IPS DF 4.7 (cell line): ENCODE data around the gene CACNA2D3.
A peak's percentile ranks its signal among the peaks of the same experiment; 100 is the strongest.

Experiments
- DNase-seq: peaks from one replicate; pipeline ENCODE4 v3.0.0-alpha.2; 2013; ENCODE audit warnings: low spot score; ENCODE audit errors: extremely low read depth

Gene CACNA2D3

GRCh38 chr3:54663501-54664011, 541.2 kb downstream of the CACNA2D3 start:
- DNase-seq, result no peak

- no peak for DNase-seq
Observed at GRCh38 chr3:54665016-54665600, 542.8 kb downstream of the CACNA2D3 start.

GRCh38 chr3:54668236-54668635, 545.9 kb downstream of the CACNA2D3 start:
- no peak for DNase-seq

- DNase-seq, result peak; percentile 11
Observed at GRCh38 chr3:54670201-54671000, 548.0 kb downstream of the CACNA2D3 start.

- DNase-seq, result no peak
Observed at GRCh38 chr3:54671511-54671910, 549.2 kb downstream of the CACNA2D3 start.

GRCh38 chr3:54676087-54676486, 553.7 kb downstream of the CACNA2D3 start:
- DNase-seq, result no peak

GRCh38 chr3:54681706-54682105, 559.4 kb downstream of the CACNA2D3 start:
- no peak for DNase-seq

- DNase-seq, result no peak
Observed at GRCh38 chr3:54685213-54685612, 562.9 kb downstream of the CACNA2D3 start.

GRCh38 chr3:54691289-54691771, 569.0 kb downstream of the CACNA2D3 start:
- DNase-seq, result no peak

- no peak for DNase-seq
Observed at GRCh38 chr3:54696313-54696712, 574.0 kb downstream of the CACNA2D3 start.

- no peak for DNase-seq
Observed at GRCh38 chr3:54698054-54698453, 575.7 kb downstream of the CACNA2D3 start.

- DNase-seq, result no peak
Observed at GRCh38 chr3:54703923-54704322, 581.6 kb downstream of the CACNA2D3 start.

GRCh38 chr3:54705730-54706129, 583.4 kb downstream of the CACNA2D3 start:
- no peak for DNase-seq

- no peak for DNase-seq
Observed at GRCh38 chr3:54706738-54707137, 584.4 kb downstream of the CACNA2D3 start.

GRCh38 chr3:54709785-54710184, 587.4 kb downstream of the CACNA2D3 start:
- DNase-seq, result no peak

GRCh38 chr3:54710954-54711353, 588.6 kb downstream of the CACNA2D3 start:
- no peak for DNase-seq

GRCh38 chr3:54712539-54712938, 590.2 kb downstream of the CACNA2D3 start:
- DNase-seq, result no peak

- DNase-seq, result no peak
Observed at GRCh38 chr3:54713031-54713430, 590.7 kb downstream of the CACNA2D3 start.

GRCh38 chr3:54713455-54713854, 591.1 kb downstream of the CACNA2D3 start:
- no peak for DNase-seq

GRCh38 chr3:54714035-54714434, 591.7 kb downstream of the CACNA2D3 start:
- DNase-seq, result no peak

GRCh38 chr3:54717506-54717905, 595.2 kb downstream of the CACNA2D3 start:
- DNase-seq, result no peak

GRCh38 chr3:54719914-54720313, 597.6 kb downstream of the CACNA2D3 start:
- DNase-seq, result no peak

- DNase-seq, result no peak
Observed at GRCh38 chr3:54720604-54721003, 598.3 kb downstream of the CACNA2D3 start.
